ENCODE measurements around the gene ABCA13.

ABCA13 gene

GRCh38 chr7:48307041-48307714 is 135.9 kb downstream of the ABCA13 start:
- no peak for DNase-seq

DNA sequence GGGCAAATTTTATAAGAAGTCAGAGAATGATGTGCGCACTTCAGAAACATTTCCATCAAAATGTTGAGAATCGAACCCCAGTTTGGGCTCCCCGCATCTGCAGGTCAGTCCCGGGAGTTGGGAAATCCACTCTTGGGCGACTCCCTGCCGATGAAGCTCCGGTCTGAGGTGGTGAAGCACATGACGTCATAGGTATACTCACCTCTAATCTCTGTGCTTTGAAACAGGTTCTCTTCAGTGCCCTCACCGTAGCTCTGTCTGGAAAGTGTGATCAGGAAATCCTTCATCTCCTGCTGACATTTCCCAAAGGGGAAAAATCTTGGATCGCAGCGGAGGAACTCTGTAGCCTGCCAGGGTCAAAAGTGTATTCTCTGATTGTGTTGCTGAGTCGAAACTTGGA is 138.5 kb downstream of the ABCA13 start:
- DNase-seq = no peak

- DNase-seq = no peak
Measured at GRCh38 chr7:48311464-48312100, 140.3 kb downstream of the ABCA13 start.

DNA sequence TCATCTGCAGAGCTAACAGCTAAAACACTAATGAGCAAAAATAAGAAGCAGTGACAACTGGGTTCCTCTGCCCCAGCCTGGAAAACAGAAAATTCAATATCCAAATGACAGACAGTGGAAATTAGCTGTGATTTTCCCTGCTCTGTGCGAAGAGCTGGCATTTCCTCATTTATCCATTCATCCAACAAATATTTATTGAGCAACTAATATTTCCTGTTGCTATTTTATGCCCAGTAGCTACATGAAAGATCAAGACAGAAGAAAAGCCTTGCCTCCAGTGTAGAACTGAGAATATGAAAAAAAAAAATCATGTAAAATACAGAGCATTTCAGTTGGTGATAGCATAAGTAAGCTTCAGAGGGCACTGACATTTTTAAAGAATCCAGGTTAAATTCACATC is 140.9 kb downstream of the ABCA13 start:
- DNase-seq = no peak

- DNase-seq = no peak
Measured at GRCh38 chr7:48316768-48317167, 145.5 kb downstream of the ABCA13 start.

- no peak for DNase-seq
Measured at GRCh38 chr7:48317360-48317759, 146.1 kb downstream of the ABCA13 start.

GRCh38 chr7:48321319-48322010 is 150.2 kb downstream of the ABCA13 start:
- no peak for DNase-seq

DNA sequence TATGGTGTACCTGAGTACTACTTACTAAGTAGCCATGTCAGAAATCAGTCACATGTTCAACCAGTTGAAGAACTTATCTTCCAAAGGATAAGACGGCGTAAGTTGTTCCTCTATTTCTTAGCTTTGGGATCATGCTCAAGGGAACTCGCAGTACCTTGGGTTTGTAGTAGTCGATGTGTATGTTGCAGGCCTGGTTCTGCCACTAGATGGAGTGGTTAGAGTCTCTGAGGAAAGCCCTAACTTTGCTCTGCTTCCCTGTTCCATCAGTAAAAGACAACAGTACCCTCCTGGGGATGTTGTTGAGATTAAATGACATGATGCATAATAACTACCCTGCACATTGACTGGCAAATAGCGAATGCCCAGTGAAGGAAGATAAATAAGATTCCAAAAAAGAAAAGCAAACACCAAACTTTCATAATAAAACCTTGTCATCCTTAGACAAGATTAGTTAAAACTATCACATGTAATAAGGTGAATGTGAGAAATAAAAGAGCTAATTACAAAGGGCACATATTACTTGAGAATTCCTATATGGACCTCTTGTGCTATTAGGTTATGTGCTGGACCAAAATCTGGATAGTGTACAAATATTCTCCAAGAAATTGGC is 165.9 kb downstream of the ABCA13 start:
- DNase-seq = no peak

GRCh38 chr7:48337781-48338180 is 166.5 kb downstream of the ABCA13 start:
- no peak for DNase-seq

GRCh38 chr7:48347230-48347825 is 176.1 kb downstream of the ABCA13 start:
- no peak for DNase-seq

GRCh38 chr7:48350515-48350914 is 179.3 kb downstream of the ABCA13 start:
- DNase-seq = no peak

- no peak for DNase-seq
Measured at GRCh38 chr7:48351900-48352299, 180.6 kb downstream of the ABCA13 start.

DNA sequence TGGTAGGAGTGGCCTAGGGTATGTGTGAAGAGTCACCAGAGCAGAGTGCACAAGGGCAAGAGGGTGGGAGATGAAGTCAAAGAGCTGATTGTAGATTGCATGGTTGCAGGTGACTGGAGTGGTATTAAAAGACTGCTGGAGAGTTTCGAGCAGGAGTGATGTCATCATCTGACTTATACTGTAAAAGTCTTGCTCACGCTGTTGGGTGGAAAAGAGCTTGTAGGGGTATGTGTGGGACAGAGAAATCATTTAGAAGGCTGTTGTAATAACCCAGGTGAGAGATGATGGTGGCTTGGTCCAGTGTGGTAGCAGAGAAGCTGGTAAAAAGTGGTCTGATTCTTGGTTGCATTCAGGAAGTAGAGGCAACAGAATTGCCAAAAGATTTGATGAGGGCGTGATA is 184.1 kb downstream of the ABCA13 start:
- DNase-seq = no peak

- DNase-seq = no peak
Measured at GRCh38 chr7:48360574-48360973, 189.3 kb downstream of the ABCA13 start.

- no peak for DNase-seq
Measured at GRCh38 chr7:48363174-48363573, 191.9 kb downstream of the ABCA13 start.

- DNase-seq = no peak
Measured at GRCh38 chr7:48365010-48365409, 193.8 kb downstream of the ABCA13 start.

GRCh38 chr7:48366096-48366495 is 194.8 kb downstream of the ABCA13 start:
- no peak for DNase-seq

- no peak for DNase-seq
Measured at GRCh38 chr7:48376263-48376662, 205.0 kb downstream of the ABCA13 start.

GRCh38 chr7:48380921-48381320 is 209.7 kb downstream of the ABCA13 start:
- no peak for DNase-seq

DNA sequence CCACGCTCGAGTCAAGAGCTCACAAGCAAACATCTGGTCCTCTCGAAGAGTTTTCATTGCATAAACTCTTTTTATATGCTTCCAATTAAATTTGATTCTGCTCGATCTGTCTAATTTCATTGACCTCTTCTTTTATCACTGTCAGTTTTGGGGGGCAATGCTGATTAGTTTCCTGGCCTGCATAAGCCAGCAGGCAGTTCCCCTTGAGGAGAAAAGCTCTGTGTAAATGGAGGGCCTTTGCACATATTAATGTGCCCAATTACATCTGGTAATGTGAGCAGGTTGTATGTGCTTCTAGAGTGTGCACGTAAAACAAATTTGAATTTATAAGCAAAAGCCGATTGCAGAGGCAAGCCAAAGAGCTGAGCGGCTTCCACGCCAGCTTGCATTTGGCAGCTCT is 210.3 kb downstream of the ABCA13 start:
- no peak for DNase-seq

DNA sequence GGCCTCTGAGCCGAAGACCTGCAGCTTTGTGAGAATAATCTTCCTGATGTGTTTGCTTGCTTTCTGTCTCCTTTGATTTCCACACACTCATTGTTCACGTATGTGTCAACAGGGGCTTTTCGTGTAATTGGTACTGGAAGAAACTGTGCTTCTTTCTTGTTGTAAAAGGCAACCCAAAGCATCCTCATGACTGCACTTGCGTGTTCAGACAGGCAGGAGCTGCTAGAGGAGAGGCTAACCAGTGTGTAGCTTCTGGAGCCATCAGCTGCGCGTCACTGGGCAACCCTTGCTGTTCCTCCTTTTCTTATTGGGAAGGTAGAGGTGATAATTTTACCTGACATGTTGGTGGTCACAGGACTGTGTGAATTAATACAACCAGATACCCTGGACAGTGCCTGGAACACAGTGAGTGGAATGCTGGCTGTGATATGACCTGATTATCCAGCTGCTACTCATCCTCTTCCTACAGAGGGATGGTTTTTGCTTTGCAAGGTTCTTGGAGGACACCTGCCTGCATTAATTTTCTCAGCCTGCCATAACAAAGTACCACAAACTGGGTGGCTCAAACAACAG is 213.0 kb downstream of the ABCA13 start:
- no peak for DNase-seq

DNA sequence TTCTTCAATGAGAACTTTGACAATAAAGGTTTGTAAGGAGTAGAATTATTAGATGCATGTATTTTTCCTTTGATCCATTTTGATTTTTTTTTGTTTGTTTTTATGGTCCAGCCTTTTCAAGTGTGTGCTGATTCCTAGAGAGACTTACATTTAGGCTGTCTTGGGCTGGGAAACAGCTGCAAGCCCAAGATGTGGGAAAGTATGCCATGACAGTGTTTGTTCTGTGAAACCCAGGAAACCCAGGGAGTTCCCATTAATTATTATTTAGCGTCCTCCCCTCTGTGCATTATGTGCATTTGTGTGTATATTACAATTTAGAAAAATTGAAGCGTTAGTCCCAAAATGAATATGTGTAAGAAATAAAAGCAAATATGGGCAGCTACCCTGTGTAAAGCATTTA is 216.7 kb downstream of the ABCA13 start:
- no peak for DNase-seq

DNA sequence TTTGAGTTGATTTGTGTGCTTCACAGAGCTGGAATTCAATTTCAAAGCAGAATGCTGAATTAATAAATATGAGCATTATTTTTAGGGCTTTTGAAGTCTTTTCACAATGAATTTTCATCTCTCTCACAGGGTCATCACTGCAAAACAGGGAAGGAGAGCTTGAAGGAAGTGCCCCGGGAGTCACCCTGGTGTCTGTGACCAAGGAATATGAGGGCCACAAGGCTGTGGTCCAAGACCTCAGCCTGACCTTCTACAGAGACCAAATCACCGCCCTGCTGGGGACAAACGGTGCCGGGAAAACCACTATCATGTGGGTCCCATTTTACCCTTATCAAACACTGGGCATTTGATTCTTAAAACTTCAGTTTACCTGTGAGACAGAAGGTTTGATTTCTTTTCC is 217.7 kb downstream of the ABCA13 start:
- DNase-seq = no peak

Measured in activated CD4-positive, alpha-beta T cell treated with anti-CD3 and anti-CD28 coated beads, Interleukin-2, amount 50 U/mL, for 1 hour (primary cell).